Left lobe of liver (tissue), 2 donors: ENCODE measurements around the gene SLC6A20. TPM values are rescaled to one million over a fixed set of nuclear protein-coding genes. Genes with fewer than 3 reads are reported as not detected.
A peak's percentile ranks its signal among the peaks of the same experiment; 100 is the strongest.

ENCODE experiments used
- ATAC-seq: fragments of 200-7000 bp; cut with Tn5 transposase; one replicate; pipeline ENCODE4 v1.9.1; 2020; ENCODE audit warnings: mild to moderate bottlenecking, moderate library complexity
- DNase-seq: peaks from one replicate; pipeline ENCODE4 v3.0.0-alpha.2; 2020; ENCODE audit warnings: low spot score
- total RNA-seq: library from RNA; stranded (reverse); gene quantifications from one replicate; pipeline ENCODE4 v1.2.1, GENCODE V29; 2021
- donor health status: DM: no; HTN: no; CAD: no; lungs with moderate emphysema.
- donor health status: DM: no; HTN: yes; CAD: no.

Gene SLC6A20
- 0.08 TPM for total RNA-seq

GRCh38 chr3:45795882-45796765 lies at the start of gene SLC6A20:
Gene SLC6A20 (minus strand): TSS chr3:45796536. CDS start chr3:45796419, 117 bp downstream.
- peak; percentile 57 for ATAC-seq
- DNase-seq: no peak

DNA sequence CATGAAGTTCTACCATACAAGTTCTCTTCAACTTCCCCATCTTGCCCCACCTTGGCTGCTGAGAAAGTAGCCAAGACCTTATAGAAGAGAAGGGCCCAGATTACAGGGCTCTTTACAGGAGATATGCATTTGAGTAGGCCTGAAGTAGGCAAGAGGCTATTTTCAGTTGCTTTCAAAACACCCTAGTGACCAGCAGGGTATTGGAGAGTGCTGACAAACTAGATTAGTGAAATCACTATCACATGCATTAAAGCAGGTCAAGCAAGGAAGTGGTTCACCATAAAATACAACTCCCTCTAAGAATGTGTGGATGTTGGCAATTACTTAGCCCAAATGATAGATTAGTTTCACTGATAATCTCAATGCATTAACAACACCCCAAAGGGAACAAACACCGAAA lies 48.3 kb upstream of the SLC6A20 start:
- no peak for DNase-seq
- ATAC-seq: no peak

DNA sequence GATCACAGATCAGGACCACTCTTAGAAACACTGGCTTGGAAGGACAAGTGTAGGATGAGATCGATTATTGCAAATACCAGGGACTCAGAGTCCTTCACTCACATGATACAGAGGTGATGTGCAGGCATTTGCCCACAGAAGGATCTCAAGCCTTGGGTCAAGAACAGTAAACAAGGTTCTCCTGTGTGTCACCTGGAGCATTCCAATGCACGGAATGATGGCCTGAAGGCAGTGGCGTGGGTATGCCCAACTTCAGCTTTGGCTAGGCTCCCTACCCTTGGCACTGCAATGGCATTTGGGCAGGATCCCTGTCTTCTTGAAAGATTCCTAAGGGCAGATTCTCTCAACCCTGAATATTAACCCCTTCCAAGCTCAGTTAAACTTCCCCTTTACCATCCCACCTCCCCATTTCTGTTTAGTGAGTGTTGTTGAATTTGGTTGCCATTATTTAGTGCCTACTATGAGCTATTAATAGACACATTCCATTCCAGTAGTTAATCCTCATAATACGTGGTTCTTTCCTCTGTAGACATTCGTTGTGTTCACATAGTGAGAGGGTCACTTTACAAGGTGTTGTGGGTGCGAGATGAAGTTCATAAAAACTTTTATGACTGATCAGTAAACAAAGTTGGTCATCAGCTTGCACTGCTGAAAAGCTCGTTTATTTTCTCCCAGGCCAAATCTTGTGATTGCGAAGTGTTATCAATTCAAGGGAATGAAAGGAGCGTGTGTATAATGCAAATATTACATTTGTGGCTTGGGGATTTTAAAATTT lies 46.7 kb upstream of the SLC6A20 start:
- ATAC-seq (no peak), DNase-seq (no peak)

DNA sequence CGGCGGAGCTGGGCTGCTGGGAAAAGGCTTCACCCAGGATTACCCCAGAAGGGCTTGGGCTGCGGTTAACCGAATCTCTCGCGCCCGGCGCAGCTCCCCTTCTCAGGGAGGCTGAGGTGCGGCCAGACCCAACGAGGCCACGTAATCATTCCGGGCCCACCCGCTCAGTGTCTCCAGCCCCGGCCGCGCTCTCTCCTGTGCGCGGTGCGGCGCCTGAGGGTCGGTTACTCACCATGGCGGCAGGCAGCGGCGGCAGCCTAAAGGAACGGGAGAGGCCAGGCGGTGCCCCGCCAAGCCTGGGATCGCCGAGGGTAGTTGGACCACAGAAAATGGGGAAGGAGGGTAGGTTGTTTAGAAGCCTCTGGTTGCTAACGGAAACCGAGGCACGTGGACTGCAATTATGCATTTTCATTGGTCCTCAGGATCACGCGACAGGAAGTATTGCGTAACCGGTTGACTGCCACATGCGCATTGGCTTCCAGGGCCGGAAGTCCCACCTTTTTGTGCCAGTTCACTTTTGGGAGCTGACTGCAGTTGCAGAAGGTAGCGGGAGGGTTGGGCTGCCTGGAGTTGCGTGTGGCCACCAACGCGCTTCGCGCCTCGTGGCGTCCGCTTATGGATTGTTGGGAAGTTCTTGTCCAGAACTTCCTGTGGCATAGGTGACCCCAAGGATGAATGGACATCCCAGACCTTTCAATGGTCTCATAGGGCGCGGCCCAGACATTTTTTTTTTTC lies 45.6 kb upstream of the SLC6A20 start, which contains the start of gene LZTFL1:
Gene LZTFL1 (minus strand): TSS at position 363 of the 735 bp plus-strand sequence. CDS start 128 bp downstream, at position 235.
- DNase-seq (peak; percentile 94), ATAC-seq (peak; percentile 88)

DNA sequence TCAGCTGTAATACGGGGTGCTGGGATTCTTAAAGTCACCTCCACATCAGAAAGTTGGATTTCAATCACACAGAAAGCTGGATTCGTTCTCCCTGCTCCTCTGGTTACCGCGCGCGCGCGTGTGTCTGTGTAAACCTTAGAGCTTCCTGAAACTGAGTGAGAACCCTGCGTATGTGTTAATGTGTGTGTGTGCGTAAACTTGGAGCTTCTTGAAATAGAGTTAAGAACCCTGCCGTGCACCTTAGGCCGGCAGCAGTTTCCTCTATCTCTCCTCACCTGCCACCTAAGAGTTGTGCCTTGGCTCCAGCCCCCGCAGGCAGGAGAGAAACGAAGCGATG lies 45.1 kb upstream of the SLC6A20 start:
- DNase-seq: no peak
- ATAC-seq: peak; percentile 48

DNA sequence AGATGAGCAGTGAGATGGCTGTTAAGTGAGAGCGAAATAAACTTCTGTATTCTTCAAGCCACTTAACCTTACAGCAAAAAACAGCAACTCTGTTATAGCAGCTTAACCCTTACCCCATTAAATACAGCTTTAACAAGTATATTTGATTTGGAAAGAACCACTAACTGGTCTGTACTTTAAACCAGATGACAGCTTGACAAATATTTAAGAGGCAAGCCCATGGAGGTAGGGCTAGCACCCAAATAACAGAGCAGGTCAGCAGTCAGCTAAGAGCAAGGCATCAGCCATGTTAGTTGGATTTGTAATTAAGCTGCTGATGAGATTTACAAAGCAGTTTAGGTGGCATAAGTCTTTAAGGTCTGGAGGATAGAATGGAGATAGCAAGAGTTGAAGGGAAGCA lies 42.1 kb upstream of the SLC6A20 start:
- DNase-seq: no peak
- peak; percentile 72 for ATAC-seq

- DNase-seq (no peak), ATAC-seq (peak; percentile 77)
Measured at GRCh38 chr3:45832699-45833098, 36.4 kb upstream of the SLC6A20 start.

DNA sequence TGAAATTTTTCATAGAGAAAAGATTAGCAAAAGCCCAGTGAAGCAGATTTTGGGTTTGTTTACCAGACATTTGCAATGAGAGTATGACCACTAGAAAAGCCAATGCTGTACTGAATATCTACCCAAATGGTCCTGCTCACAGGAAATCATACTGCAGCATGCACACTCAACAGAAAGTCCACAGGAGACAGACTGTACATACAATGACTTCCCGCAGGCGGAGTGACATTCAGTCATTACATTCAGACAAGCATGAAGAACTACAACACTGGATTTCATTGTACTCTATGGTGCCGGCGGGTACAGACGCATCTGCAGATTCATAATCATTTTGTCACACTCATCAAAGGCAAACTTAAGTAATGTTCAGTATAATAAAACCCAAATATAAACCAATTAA lies 33.8 kb upstream of the SLC6A20 start:
- ATAC-seq (no peak), DNase-seq (no peak)

- DNase-seq (no peak), ATAC-seq (no peak)
Measured at GRCh38 chr3:45826908-45827307, 30.6 kb upstream of the SLC6A20 start.

DNA sequence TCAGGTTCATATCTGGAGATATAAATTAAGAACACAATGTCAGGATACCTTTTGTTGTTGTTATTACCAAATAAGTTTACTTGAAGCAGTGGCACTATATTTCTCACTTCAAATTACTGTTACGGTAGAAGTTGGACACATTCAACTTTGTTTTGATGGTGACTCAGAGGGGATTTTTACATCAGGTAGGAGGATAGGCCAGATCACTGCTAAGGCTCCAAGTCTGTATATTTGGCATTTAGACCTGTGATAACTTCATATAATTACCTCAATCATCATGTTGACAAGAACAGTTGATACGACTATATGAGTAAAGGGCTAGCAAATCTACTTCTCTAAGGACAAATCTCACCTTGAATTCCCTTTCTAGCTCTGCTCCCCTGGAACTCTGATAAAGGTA lies 30.0 kb upstream of the SLC6A20 start:
- ATAC-seq: no peak
- DNase-seq: no peak

GRCh38 chr3:45821127-45821526 lies 24.8 kb upstream of the SLC6A20 start:
- DNase-seq (no peak), ATAC-seq (no peak)

DNA sequence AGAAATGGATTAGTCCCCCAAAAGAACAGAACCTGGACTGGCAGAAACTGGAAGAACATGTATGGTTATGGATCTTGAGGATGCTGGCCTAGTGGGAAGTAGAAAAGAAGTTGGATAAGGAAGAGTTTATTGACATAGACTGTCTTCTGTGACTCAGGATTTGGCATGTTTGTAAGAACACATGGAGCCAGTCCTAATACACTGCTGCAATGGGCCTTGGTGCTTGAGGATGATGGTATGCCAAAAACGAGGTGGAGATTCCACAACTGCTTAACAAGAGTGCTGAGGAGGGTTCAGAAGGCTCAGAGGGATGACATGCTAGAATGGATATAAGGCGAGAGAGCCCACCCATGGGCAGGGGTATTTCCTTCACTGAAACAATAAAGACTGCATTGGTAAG lies 23.2 kb upstream of the SLC6A20 start:
- DNase-seq (no peak), ATAC-seq (no peak)

DNA sequence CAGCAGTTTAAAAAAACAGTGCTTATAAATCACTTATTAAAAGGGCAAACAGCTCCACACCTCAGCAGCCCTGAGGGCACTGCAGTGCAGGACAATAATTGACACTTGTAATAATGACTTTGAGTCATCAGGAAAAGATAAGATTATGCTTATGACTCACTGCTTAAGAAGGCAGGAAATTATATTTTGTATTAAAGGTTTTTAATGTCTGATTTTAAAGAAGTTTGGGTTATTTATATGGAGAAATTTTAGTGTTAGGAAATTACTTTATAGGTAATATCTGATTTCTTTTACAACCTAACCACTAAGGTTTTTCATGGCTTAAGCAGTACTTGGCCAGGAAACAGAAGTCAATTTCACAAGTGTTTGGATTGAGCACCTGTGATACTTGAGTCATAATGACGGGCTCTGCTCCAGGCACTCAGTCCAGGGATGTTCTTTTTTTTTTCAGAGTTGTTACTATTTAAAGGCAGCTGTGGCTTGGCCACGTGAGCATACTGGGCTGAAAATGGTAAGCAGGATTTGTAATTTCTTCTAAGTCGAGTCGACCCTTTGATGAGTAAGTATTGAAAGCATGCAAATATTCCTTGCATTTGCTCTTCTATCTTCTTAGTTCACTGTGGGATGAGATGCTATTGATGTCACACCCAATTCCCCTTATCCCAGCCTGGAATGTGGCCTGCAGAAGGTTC lies 21.6 kb upstream of the SLC6A20 start:
- ATAC-seq: peak; percentile 85
- DNase-seq: peak; percentile 58

GRCh38 chr3:45816544-45816943 lies 20.2 kb upstream of the SLC6A20 start:
- ATAC-seq (no peak), DNase-seq (no peak)

GRCh38 chr3:45814322-45814721 lies 18.0 kb upstream of the SLC6A20 start:
- ATAC-seq (no peak), DNase-seq (no peak)

DNA sequence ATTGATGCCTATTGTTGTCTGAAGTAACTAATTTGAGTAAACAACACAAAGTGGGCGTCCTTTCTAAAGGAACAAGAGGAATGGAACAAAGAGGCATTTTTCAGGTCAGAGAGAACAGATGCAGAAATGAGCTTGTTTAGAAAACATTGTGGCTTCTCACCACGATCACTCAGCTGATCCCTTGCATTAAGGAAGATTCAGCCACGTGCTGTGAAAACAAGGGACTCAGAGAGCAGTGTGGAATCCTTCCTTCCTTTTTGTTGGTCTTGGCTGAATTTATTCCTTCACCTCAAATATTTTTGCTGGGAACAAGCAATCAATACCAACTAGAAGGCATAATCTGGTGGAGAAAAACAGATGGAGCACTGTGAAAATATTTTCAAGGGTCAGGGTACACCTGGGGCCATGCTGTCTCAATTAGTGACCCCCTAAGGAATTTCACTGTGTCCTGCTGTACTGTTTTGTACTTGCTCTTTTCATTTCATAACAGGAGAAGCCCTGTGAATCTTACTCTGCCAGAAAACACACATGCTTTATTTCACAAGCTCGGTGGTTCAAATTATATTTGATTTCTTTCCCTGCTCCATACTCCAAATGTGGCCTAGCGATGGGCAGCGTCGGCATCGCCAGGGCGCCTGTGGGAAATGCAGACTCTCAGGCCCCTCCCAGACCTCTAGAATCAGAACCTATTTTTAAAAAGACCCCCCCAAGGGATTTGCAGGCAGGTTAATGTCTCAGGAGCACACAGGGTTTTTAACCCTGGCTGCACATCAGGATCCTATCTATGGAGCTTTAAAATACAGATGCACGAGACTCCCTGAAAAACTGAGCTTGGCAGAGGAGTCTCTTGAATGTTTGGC lies 11.6 kb upstream of the SLC6A20 start:
- no peak for ATAC-seq
- DNase-seq: no peak

GRCh38 chr3:45807133-45807532 lies 10.8 kb upstream of the SLC6A20 start:
- DNase-seq: no peak

DNA sequence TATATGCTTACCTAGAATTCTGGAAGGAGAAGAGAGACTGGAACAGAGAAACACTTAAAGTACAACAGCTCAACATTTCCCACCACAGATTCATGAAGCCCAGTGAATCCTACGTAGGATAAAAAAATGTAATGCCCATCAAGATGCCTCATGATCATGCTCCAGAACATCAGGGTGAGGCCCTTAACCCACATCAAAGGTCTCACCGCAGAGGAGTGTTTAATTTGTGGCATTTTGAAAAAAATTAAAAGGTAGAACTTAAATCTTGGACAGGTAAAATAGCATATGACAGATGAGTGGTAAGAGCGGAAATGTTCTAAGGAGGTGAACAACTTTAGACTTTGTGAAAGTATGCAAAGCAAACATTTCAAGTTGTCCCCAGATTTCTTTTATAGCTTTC lies 9.7 kb upstream of the SLC6A20 start:
- ATAC-seq: no peak
- DNase-seq: no peak

More at GRCh38 chr3:45807133-45807532, 10.8 kb upstream of the SLC6A20 start:
- no peak for ATAC-seq

DNA sequence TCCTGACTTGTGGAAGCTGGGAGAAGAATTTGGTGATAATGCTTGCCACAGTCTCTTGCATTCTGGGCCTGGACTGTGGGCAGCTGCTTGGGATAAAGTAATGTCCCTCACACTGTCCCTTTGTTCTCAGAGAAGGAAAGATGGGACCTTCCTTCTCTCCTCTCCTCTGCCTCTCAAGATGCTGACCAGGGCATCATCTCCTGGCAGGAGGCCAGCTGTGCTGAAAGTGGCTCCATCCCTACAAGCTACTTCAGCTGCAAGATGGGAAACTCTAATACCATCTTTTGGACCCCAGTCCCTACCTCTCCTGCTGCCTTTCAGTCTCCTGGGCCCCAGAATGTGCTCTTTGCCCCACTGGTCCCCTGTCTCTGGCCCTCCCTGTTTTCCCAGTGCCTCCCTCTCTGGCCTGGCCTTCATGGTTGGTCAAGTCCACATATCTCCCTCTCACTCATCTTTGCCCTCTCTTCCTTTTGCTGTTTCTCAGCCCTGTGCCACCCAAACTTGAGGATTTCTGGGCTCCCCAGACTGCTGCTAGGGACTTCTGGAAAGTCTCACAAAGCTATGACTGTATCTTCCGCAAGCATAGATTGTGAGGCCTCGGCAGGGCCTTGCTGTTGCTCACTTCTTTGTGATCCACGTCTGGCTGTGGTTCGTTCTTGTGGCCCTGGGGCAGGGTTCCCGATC lies 7.1 kb upstream of the SLC6A20 start:
- ATAC-seq (no peak), DNase-seq (no peak)
